Prostate gland (tissue), 2 donors: ENCODE measurements around the gene NELFB. TPM values are rescaled to one million over a fixed set of nuclear protein-coding genes. Genes with fewer than 3 reads are reported as not detected.

Experiments used
- DNase-seq: peaks from one replicate; pipeline ENCODE4 v3.0.0-alpha.2; 2019; ENCODE audit warnings: low spot score
- H3K27ac ChIP-seq, 2 donors: fragments of 200-600 bp; sonication (generic); 2 replicates each; pipeline ENCODE4 v1.5.1; 2017 to 2019
- H3K27me3 ChIP-seq: fragments of 200-600 bp; sonication (generic); replicated peaks from 2 replicates; pipeline ENCODE4 v1.5.1; 2019; ENCODE audit not compliant: insufficient read depth
- H3K36me3 ChIP-seq, 2 donors: fragments of 200-600 bp; sonication (generic); 1 replicate in 1 of 2; 2 replicates in 1 of 2; pipeline versions ENCODE4 v1.5.1 to v1.8.1; 2017 to 2019
- H3K4me1 ChIP-seq: fragments of 200-600 bp; sonication (generic); replicated peaks from 2 replicates; pipeline ENCODE4 v1.5.1; 2019
- H3K4me3 ChIP-seq, 2 donors: fragments of 200-600 bp; sonication (generic); 2 replicates each; pipeline ENCODE4 v1.5.1; 2017 to 2019
- H3K9me3 ChIP-seq: fragments of 200-600 bp; sonication (generic); 2 replicates; pipeline ENCODE4 v1.5.1; 2017
- POLR2A ChIP-seq: fragments of 450-650 bp; IDR thresholded peaks from one replicate; pipeline ENCODE4 v1.6.1; 2016; ENCODE audit warnings: antibody characterized with exemption, mild to moderate bottlenecking
- POLR2AphosphoS5 ChIP-seq: sonication (generic); formaldehyde crosslinking; IDR thresholded peaks from one replicate; pipeline ENCODE4 v1.6.1; 2017; ENCODE audit warnings: antibody characterized with exemption
- WGBS: methylation state at CpG from one replicate; pipeline ENCODE4 v1.1.5; 2018; 5-methylcytosine and 5-hydroxymethylcytosine counted together
- intact Hi-C: fragments of 100-400 bp; cut with DNase I; formaldehyde crosslinking; loops from one replicate; pipeline ENCODE4 v1.14.2; 2022
- total RNA-seq, 2 donors: library from RNA; depleted of rRNA; stranded (reverse); fragments of >200 nt; gene quantifications; one replicate each; pipeline ENCODE4 v1.1.0, GENCODE V29; 2016
- TF ChIP-seq, protein P1 (sequence below), 4 experiments: fragments of 200-600 bp in 2 of 4; fragments of 450-650 bp in 2 of 4; sonication (generic) in 2 of 4; IDR thresholded peaks; 1 replicate in 3 of 4; 2 replicates in 1 of 4; pipeline ENCODE4 v1.5.1; 2016 to 2019; ENCODE audit warnings: antibody characterized with exemption in 4 of 4, mild to moderate bottlenecking in 2 of 4, moderate library complexity in 2 of 4

Gene NELFB
- total RNA-seq, 2 donors from 2014 or later = 44.9 to 82.1 TPM

- TF ChIP-seq, protein P1, sequence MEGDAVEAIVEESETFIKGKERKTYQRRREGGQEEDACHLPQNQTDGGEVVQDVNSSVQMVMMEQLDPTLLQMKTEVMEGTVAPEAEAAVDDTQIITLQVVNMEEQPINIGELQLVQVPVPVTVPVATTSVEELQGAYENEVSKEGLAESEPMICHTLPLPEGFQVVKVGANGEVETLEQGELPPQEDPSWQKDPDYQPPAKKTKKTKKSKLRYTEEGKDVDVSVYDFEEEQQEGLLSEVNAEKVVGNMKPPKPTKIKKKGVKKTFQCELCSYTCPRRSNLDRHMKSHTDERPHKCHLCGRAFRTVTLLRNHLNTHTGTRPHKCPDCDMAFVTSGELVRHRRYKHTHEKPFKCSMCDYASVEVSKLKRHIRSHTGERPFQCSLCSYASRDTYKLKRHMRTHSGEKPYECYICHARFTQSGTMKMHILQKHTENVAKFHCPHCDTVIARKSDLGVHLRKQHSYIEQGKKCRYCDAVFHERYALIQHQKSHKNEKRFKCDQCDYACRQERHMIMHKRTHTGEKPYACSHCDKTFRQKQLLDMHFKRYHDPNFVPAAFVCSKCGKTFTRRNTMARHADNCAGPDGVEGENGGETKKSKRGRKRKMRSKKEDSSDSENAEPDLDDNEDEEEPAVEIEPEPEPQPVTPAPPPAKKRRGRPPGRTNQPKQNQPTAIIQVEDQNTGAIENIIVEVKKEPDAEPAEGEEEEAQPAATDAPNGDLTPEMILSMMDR (IDR thresholded peaks at IDR 0.05) = no peak
- TF ChIP-seq POLR2A = no peak
- Histone ChIP-seq H3K36me3 (peaks cover 0 to 11% of the 10 kb centered on the region in 2 donors), H3K27me3 (no peaks in the 10 kb centered on the region), H3K4me3 (no peak overlapping the region), H3K4me1 (peaks cover 9% of the 10 kb centered on the region), H3K27ac (no peak overlapping the region), H3K9me3 (no peaks in the 10 kb centered on the region)
- DNase-seq = no peak
- intact Hi-C loops = no loop called here
- 77% methylated on average over 15 of the region's 15 CpGs for WGBS
These were observed 11.3 kb upstream of the NELFB start for GRCh38 chr9:137243626-137244485.

GRCh38 chr9:137244486-137245449, 10.4 kb upstream of the NELFB start:
- Histone ChIP-seq H3K36me3 (peaks cover 0 to 11% of the 10 kb centered on the region in 2 donors), H3K9me3 (no peaks in the 10 kb centered on the region), H3K27ac (no peak overlapping the region), H3K4me3 (no peak overlapping the region), H3K27me3 (no peaks in the 10 kb centered on the region), H3K4me1 (peaks cover 7% of the 10 kb centered on the region)
- intact Hi-C loops = no loop called here
- 42% methylated on average over 32 of the region's 36 CpGs for WGBS
- DNase-seq = no peak
- TF ChIP-seq POLR2AphosphoS5 (no peak), POLR2A (no peak)
- TF ChIP-seq, protein P1 (IDR thresholded peaks at IDR 0.05) = no peak

DNA sequence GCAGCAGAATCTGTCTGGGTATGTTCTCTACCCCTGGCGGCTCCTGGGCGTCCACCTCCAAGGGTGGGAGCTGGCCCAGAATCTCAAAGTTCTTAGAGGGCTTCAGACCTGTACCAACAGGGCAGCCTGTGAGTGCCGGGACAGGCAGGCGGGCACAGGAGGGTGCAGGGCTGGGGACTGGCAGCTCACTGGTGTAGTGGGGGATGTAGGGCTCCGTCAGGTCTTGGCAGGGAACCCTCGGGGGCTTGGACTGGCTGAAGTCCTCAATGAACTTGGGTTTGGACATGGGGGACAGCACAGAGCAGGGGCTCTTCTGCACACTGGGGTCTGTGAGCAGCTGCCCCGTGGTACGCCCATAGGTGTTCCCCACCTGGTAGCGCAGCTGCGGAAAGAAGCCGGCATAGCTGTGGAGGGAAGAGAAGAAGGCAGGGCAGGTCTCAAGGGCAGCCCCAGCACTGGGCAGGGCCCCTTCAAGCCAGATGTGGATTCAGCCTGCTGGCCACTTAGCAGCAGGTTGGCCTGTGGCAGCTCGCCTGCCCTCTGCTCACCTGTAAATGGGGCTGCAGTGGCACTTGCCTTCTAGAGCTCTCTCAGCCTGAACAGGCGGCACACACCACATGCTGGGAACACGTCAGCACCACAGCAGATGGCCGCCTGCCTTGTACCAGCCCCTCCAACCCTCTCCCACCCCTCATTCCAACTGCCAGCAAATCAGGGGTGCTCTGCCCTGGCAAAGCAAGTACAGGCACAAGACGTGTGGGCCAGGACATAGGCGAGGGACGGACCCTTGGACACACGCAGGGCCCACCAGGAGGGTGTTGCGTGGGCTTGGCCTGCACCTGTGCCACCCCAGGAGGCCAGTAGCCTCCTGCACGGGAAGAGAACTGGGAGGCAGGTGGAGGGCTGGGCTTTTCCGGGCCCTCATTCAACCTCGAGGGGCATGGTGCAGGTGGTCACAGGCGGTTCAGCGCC, 9.4 kb upstream of the NELFB start:
- no peak overlapping the region for H3K27ac ChIP-seq
- WGBS = 81% methylated on average over 25 of the region's 25 CpGs
- H3K36me3 ChIP-seq = peaks cover 0 to 11% of the 10 kb centered on the region in 2 donors
- no peak overlapping the region for H3K4me3 ChIP-seq
- H3K4me1 ChIP-seq = peaks cover 6% of the 10 kb centered on the region
- no peaks in the 10 kb centered on the region for H3K27me3 ChIP-seq
- intact Hi-C loops = no loop called here
- DNase-seq = no peak
- TF ChIP-seq POLR2A (no peak), POLR2AphosphoS5 (no peak)
- TF ChIP-seq, protein P1 (IDR thresholded peaks at IDR 0.05) = no peak
- no peaks in the 10 kb centered on the region for H3K9me3 ChIP-seq

- Histone ChIP-seq H3K27me3 (no peaks in the 10 kb centered on the region), H3K27ac (no peak overlapping the region), H3K36me3 (peaks cover 0 to 11% of the 10 kb centered on the region in 2 donors), H3K9me3 (no peaks in the 10 kb centered on the region), H3K4me3 (no peak overlapping the region), H3K4me1 (peaks cover 6% of the 10 kb centered on the region)
- TF ChIP-seq POLR2AphosphoS5 (no peak), POLR2A (no peak)
- TF ChIP-seq, protein P1 (IDR thresholded peaks at IDR 0.05) = no peak
- intact Hi-C loops = no loop called here
- DNase-seq = no peak
- WGBS = 58% methylated on average over 20 of the region's 20 CpGs
These were observed 7.8 kb upstream of the NELFB start for GRCh38 chr9:137247135-137247915.
